ENCODE results near the gene ICA1L. TPM values are rescaled to one million over a fixed set of nuclear protein-coding genes. Genes with fewer than 3 reads are reported as not detected.

ICA1L gene
- total and polyA plus RNA-seq, 2 of the 8 experiments (the other 6 are each of a cell fraction or from before 2014, with no cell fraction given), result 1.1 to 3.4 TPM

DNA sequence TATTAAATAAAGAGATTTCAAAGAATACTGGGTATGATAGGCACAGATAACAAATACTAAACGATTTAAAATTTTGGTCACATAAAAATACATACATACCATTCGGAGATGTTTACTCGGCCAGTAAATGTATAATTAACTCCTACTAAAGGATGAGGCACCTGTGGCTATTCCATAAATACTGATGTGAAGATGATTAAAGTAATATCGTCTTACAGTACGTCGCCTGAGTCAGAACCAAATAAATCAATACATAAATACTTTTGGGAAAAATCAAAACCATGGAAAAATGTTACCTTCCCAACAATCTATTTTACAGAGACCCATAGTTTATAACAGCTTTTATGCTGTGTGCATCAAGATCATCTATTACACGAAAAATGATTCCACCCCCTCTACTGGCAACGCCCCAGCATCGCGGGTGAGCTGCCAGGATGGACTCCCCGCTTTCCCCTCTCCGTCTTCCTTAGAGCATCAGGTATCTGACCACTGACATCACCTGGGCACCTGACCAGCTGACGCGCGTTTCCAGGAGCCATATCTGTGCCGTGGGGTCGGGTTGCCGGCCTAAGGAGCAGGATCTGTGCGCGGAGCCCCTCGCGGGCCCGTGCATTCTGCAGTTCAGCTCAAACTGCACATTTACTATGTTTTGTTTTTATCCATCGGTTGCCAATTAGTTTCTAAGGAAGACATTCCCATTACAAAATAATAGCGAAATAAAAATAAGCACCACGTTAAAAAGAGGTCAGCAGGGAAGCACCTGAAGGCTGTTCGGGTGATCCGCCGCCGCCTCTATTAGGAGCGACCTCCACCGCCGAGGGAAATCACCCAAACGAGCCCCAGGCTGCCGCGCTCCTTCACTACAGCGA is 901 bp downstream of the ICA1L start:
- FAIRE-seq (peak; percentile 89), DNase-seq (ENCODE audit: low read depth in 1 of 2, low spot score in 2 of 2) (peak; percentile 50 to 83)
- H3K79me1 ChIP-seq (ENCODE audit: low read depth, low read length), result no peaks in the 10 kb centered on the region
- no peak overlapping the region for H4K91ac ChIP-seq (replicated peaks; ENCODE audit: insufficient read length, low read length)
- peak overlapping the region; percentile 70 to 84 (median 74) for H3K4me3 ChIP-seq (ENCODE audit: extremely low read depth in 1 of 4, insufficient read depth in 2 of 4, low read depth in 3 of 4, low read length in 4 of 4)
- peak overlapping the region in 2 of 4 experiments; percentile 58 to 63; a peak in 4 of 7 replicates for H3K9ac ChIP-seq (replicated peaks in 1 of 4; ENCODE audit: extremely low read depth in 1 of 4, low read depth in 3 of 4, low read length in 3 of 4)
- H2BK20ac ChIP-seq (ENCODE audit: low read length), result no peak overlapping the region
- peak overlapping the region; percentile 90 for H4K8ac ChIP-seq (ENCODE audit: extremely low read depth, insufficient read depth, low read length)
- H3K18ac ChIP-seq (ENCODE audit: extremely low read depth, low read length), result no peak overlapping the region; the same call in 1 of the 2 replicates
- H2BK5ac ChIP-seq (ENCODE audit: low read depth, low read length), result no peak overlapping the region
- H3K4me2 ChIP-seq (ENCODE audit: insufficient read depth in 1 of 2, low read depth in 2 of 2, low read length in 2 of 2), result peak overlapping the region; percentile 66 to 74
- POLR2A ChIA-PET (ENCODE audit: partially characterized antibody), result interaction anchor here (0.9 to 2.0 kb wide), 4 partner anchors 9 to 368 kb away, joined by 3 to 8 read pairs (median 5); partner anchors contain the start of genes CARF, CYP20A1 and WDR12
- H2AFZ ChIP-seq (ENCODE audit: low read length), result peak overlapping the region; percentile 6; the same call in 1 of the 2 replicates
- no peak overlapping the region for H3K14ac ChIP-seq (ENCODE audit: insufficient read length)
- no peaks in the 10 kb centered on the region for H3K27me3 ChIP-seq (replicated peaks in 1 of 4; ENCODE audit: control insufficient read depth in 3 of 4, extremely low read depth in 1 of 4, insufficient read depth in 3 of 4, low read length in 3 of 4)
- 11% methylated on average over 37 of the region's 37 CpGs; no CpG with 5 or more reads in 1 of the 2 experiments for WGBS, 2 experiments (ENCODE audit: extremely low coverage in 1 of 2, insufficient coverage in 1 of 2, insufficient read length in 1 of 2, insufficient replicate concordance in 2 of 2, low coverage in 1 of 2, low lambda C conversion rate in 2 of 2, missing lambda C conversion rate in 1 of 2)
- no peaks in the 10 kb centered on the region for H3K4me1 ChIP-seq (replicated peaks in 1 of 4; ENCODE audit: control insufficient read depth in 3 of 4, insufficient read depth in 4 of 4, low read length in 3 of 4)
- no peak overlapping the region for H2BK12ac ChIP-seq (ENCODE audit: low read depth, low read length)
- no peak overlapping the region for H3K4ac ChIP-seq (replicated peaks; ENCODE audit: insufficient read length, low read depth, low read length)
- H2BK15ac ChIP-seq (ENCODE audit: low read length), result no peak overlapping the region
- H3K79me2 ChIP-seq (ENCODE audit: control insufficient read depth in 1 of 2, insufficient read depth in 2 of 2, low read length in 2 of 2), result no peaks in the 10 kb centered on the region
- H3K27ac ChIP-seq (ENCODE audit: low read depth, low read length), result 0 out of 2 replicates have a peak overlapping the region, but pooled peaks have one; percentile 39
- no peak overlapping the region for H2AK5ac ChIP-seq (ENCODE audit: low read depth, low read length)
- peaks cover 2% of the 10 kb centered on the region; the same call in 1 of the 2 replicates for H3K23me2 ChIP-seq (ENCODE audit: low read depth, low read length)
- CTCF ChIA-PET (ENCODE audit: partially characterized antibody), result interaction anchor here (0.6 to 2.4 kb wide), 9 partner anchors 9 to 449 kb away, joined by 3 to 10 read pairs (median 3); no protein-coding TSS in a partner anchor
- no peak overlapping the region for H4K5ac ChIP-seq (ENCODE audit: insufficient read length, low read depth, low read length)
- H4K20me1 ChIP-seq (replicated peaks in 1 of 2; ENCODE audit: control insufficient read depth in 1 of 2, insufficient read depth in 2 of 2, low read length in 2 of 2), result no peaks in the 10 kb centered on the region
- H3K9me3 ChIP-seq (ENCODE audit: insufficient read depth in 2 of 2, low read depth in 1 of 2, low read length in 1 of 2), result no peaks in the 10 kb centered on the region
- no peaks in the 10 kb centered on the region for H3K36me3 ChIP-seq (ENCODE audit: control insufficient read depth in 2 of 4, insufficient read depth in 4 of 4, low read length in 3 of 4)
- no peak overlapping the region for H2BK120ac ChIP-seq (replicated peaks; ENCODE audit: low read depth, low read length)
- H3K23ac ChIP-seq (ENCODE audit: insufficient read length), result no peak overlapping the region
- H3K56ac ChIP-seq (replicated peaks; ENCODE audit: insufficient read length, low read depth, low read length), result no peak overlapping the region
- TF ChIP-seq RXRA (IDR thresholded peaks at IDR 0.05; ENCODE audit: insufficient read depth, low read depth, low read length) (no peak), BCL11A (IDR thresholded peaks at IDR 0.05; ENCODE audit: low read depth in 2 of 2, low read length in 2 of 2) (no peak), JUND (IDR thresholded peaks at IDR 0.05; ENCODE audit: low read length) (peak; percentile 32; the same call in 1 of the 2 replicates), FOSL1 (IDR thresholded peaks at IDR 0.05; ENCODE audit: insufficient read depth, low read depth, low read length) (no peak), RBBP5 (IDR thresholded peaks at IDR 0.05; ENCODE audit: borderline replicate concordance, low read depth, low read length) (no peak), SP2 (IDR thresholded peaks at IDR 0.05; ENCODE audit: low read length) (no peak), GABPA (IDR thresholded peaks at IDR 0.05; ENCODE audit: borderline replicate concordance, insufficient read depth, low read length) (no peak), SIX5 (IDR thresholded peaks at IDR 0.05; ENCODE audit: low read depth, low read length) (no peak), BACH1 (IDR thresholded peaks at IDR 0.05; ENCODE audit: low read length) (no peak), KDM1A (IDR thresholded peaks at IDR 0.05; ENCODE audit: borderline replicate concordance, low read length) (no peak)
